Keratinocyte (primary cell): ENCODE measurements around the gene HOXB4.

Experiments
- CTCF ChIP-seq, 3 experiments: IDR thresholded peaks in 1 of 3; conservative IDR thresholded peaks in 1 of 3; optimal IDR thresholded peaks in 1 of 3; 2 replicates in 2 of 3; 3 replicates in 1 of 3; pipeline versions ENCODE3 to v1.5.1; 2011; ENCODE audit warnings: low read length in 3 of 3, mild to moderate bottlenecking in 3 of 3, moderate library complexity in 2 of 3, control low read depth in 1 of 3, inconsistent platforms in 1 of 3; ENCODE audit not compliant: insufficient read depth in 2 of 3; ENCODE audit errors: extremely low read depth in 1 of 3
- EZH2 ChIP-seq: IDR thresholded peaks from one replicate; pipeline ENCODE4 v1.6.1; 2012; ENCODE audit warnings: inconsistent platforms, mild to moderate bottlenecking, low read length, moderate library complexity

GRCh38 chr17:48542698-48543106 is 35.4 kb downstream of the HOXB4 start:
- no peak for TF ChIP-seq EZH2
- no peak for TF ChIP-seq CTCF (optimal IDR thresholded peaks at IDR 0.05 in 1 of 3, IDR thresholded peaks at IDR 0.05 in 1 of 3, conservative IDR thresholded peaks at IDR 0.05 in 1 of 3; ENCODE audit: extremely low read depth in 1 of 3, insufficient read depth in 2 of 3, low read length in 3 of 3)
